GM12878 (cell line): Measurements from ENCODE around the gene NPS.

Experiments
- CEBPB ChIP-seq, 2 experiments: fragments of 150-350 bp in 1 of 2; IDR thresholded peaks; 2 replicates each; pipeline ENCODE4 v1.6.1; 2012 to 2014; ENCODE audit warnings: low read depth in 2 of 2, low read length in 2 of 2, borderline replicate concordance in 1 of 2, inconsistent platforms in 1 of 2
- CTCF ChIP-seq, 3 experiments: IDR thresholded peaks in 2 of 3; conservative IDR thresholded peaks in 1 of 3; 2 replicates each; pipeline ENCODE4 v1.5.1; 2011; ENCODE audit warnings: low read depth in 3 of 3, low read length in 3 of 3, mild to moderate bottlenecking in 3 of 3, control low read depth in 2 of 3, moderate library complexity in 2 of 3, inconsistent platforms in 1 of 3, mixed read lengths in 1 of 3; ENCODE audit not compliant: control insufficient read depth in 2 of 3, insufficient read depth in 1 of 3; ENCODE audit errors: extremely low read depth in 1 of 3
- EZH2 ChIP-seq: IDR thresholded peaks from 2 replicates; pipeline ENCODE4 v1.6.1; 2012; ENCODE audit warnings: low read depth, mild to moderate bottlenecking, control low read depth, inconsistent platforms, low read length, borderline replicate concordance; ENCODE audit not compliant: control insufficient read depth
- HDAC2 ChIP-seq: fragments of 200-600 bp; sonication (generic); IDR thresholded peaks from 2 replicates; pipeline ENCODE4 v1.6.1; 2017
- IRF3 ChIP-seq: fragments of 450-650 bp; IDR thresholded peaks from 2 replicates; pipeline ENCODE4 v1.6.1; 2014; ENCODE audit warnings: mild to moderate bottlenecking
- JUNB ChIP-seq: IDR thresholded peaks from 2 replicates; pipeline ENCODE4 v1.6.1; 2016; ENCODE audit warnings: antibody characterized with exemption, mild to moderate bottlenecking
- POLR2A ChIP-seq: IDR thresholded peaks from 2 replicates; pipeline ENCODE4 v1.6.1; 2011; ENCODE audit warnings: low read depth, mild to moderate bottlenecking, low read length
- POLR2AphosphoS2 ChIP-seq: IDR thresholded peaks from 2 replicates; pipeline ENCODE4 v1.6.1; 2011; ENCODE audit warnings: low read depth, mild to moderate bottlenecking, low read length, improper control_type of control experiment, moderate library complexity
- SKIL ChIP-seq: fragments of 450-650 bp; IDR thresholded peaks from 2 replicates; pipeline ENCODE4 v1.6.1; 2017; ENCODE audit warnings: mild to moderate bottlenecking, low read depth, inconsistent platforms; ENCODE audit not compliant: poor library complexity, severe bottlenecking
- TCF12 ChIP-seq: IDR thresholded peaks from 2 replicates; pipeline ENCODE4 v1.6.1; 2011; ENCODE audit warnings: low read depth, mild to moderate bottlenecking, low read length
- ZNF622 ChIP-seq: fragments of 450-650 bp; IDR thresholded peaks from 2 replicates; pipeline ENCODE4 v1.6.1; 2017; ENCODE audit warnings: mild to moderate bottlenecking, inconsistent platforms

- TF ChIP-seq TCF12 = no peak
- TF ChIP-seq SKIL = no peak
- no peak for TF ChIP-seq POLR2A
- TF ChIP-seq IRF3 = no peak
- TF ChIP-seq HDAC2 = no peak
- TF ChIP-seq CTCF (IDR thresholded peaks at IDR 0.05 in 2 of 3, conservative IDR thresholded peaks at IDR 0.05 in 1 of 3; ENCODE audit: control insufficient read depth in 2 of 3, extremely low read depth in 1 of 3, insufficient read depth in 1 of 3, low read depth in 3 of 3, low read length in 3 of 3) = no peak
- no peak for TF ChIP-seq EZH2
- no peak for TF ChIP-seq ZNF622
- no peak for TF ChIP-seq JUNB
- TF ChIP-seq POLR2AphosphoS2 = no peak
- TF ChIP-seq CEBPB (IDR thresholded peaks at IDR 0.05; ENCODE audit: borderline replicate concordance in 1 of 2, low read depth in 2 of 2, low read length in 2 of 2) = no peak
Measured at GRCh38 chr10:127527891-127528290, 21.2 kb upstream of the NPS start.
